Adipocyte (in vitro differentiated cells): ENCODE measurements around the gene ANAPC15.

Experiments used
- DNase-seq: peaks from one replicate; pipeline ENCODE4 v3.0.0-alpha.2; 2015; ENCODE audit warnings: low read depth
- H3K27me3 ChIP-seq: replicated peaks from 2 replicates; pipeline ENCODE4 v1.7.0; 2013; ENCODE audit warnings: mild to moderate bottlenecking, low read length, moderate library complexity; ENCODE audit not compliant: control insufficient read depth, insufficient read depth
- H3K36me3 ChIP-seq: 2 replicates; pipeline ENCODE4 v1.7.0; 2013; ENCODE audit warnings: low read length, mild to moderate bottlenecking, moderate library complexity; ENCODE audit not compliant: control insufficient read depth, insufficient read depth, severe bottlenecking
- H3K4me1 ChIP-seq: 2 replicates; pipeline ENCODE4 v1.7.0; 2013; ENCODE audit warnings: mild to moderate bottlenecking, low read length, moderate library complexity; ENCODE audit not compliant: control insufficient read depth, insufficient read depth
- H3K4me3 ChIP-seq: 2 replicates; pipeline ENCODE4 v1.7.0; 2013; ENCODE audit warnings: mild to moderate bottlenecking, low read length, moderate library complexity
- H3K9ac ChIP-seq: 2 replicates; pipeline ENCODE4 v1.7.0; 2013; ENCODE audit warnings: mild to moderate bottlenecking, low read length, moderate library complexity
- H3K9me3 ChIP-seq: 2 replicates; pipeline ENCODE4 v1.7.0; 2013; ENCODE audit warnings: mild to moderate bottlenecking, low read length, moderate library complexity; ENCODE audit not compliant: control insufficient read depth

The ANAPC15 gene

GRCh38 chr11:72069787-72070251 is 42.7 kb downstream of the ANAPC15 start:
- peak overlapping the region; percentile 57 for H3K4me3 ChIP-seq
- peaks cover 3% of the 10 kb centered on the region for H3K36me3 ChIP-seq
- H3K9ac ChIP-seq: peak overlapping the region; percentile 83
- H3K9me3 ChIP-seq: no peaks in the 10 kb centered on the region
- peaks cover 64% of the 10 kb centered on the region for H3K4me1 ChIP-seq
- no peaks in the 10 kb centered on the region for H3K27me3 ChIP-seq
- peak; percentile 89 for DNase-seq

GRCh38 chr11:72069200-72069599 is 43.3 kb downstream of the ANAPC15 start:
- peak overlapping the region; percentile 83 for H3K9ac ChIP-seq
- H3K9me3 ChIP-seq: no peaks in the 10 kb centered on the region
- peak overlapping the region; percentile 57 for H3K4me3 ChIP-seq
- peaks cover 3% of the 10 kb centered on the region for H3K36me3 ChIP-seq
- no peaks in the 10 kb centered on the region for H3K27me3 ChIP-seq
- H3K4me1 ChIP-seq: peaks cover 64% of the 10 kb centered on the region
- DNase-seq: peak; percentile 60

GRCh38 chr11:72067676-72068075 is 44.8 kb downstream of the ANAPC15 start:
- no peak for DNase-seq
- H3K9me3 ChIP-seq: no peaks in the 10 kb centered on the region
- H3K9ac ChIP-seq: no peak overlapping the region
- peaks cover 64% of the 10 kb centered on the region for H3K4me1 ChIP-seq
- H3K4me3 ChIP-seq: no peak overlapping the region
- H3K36me3 ChIP-seq: peaks cover 3% of the 10 kb centered on the region
- H3K27me3 ChIP-seq: no peaks in the 10 kb centered on the region

GRCh38 chr11:72067266-72067665 is 45.2 kb downstream of the ANAPC15 start:
- Histone ChIP-seq H3K4me3 (peak overlapping the region; percentile 49), H3K9ac (peak overlapping the region; percentile 52), H3K27me3 (no peaks in the 10 kb centered on the region), H3K36me3 (peaks cover 4% of the 10 kb centered on the region), H3K9me3 (no peaks in the 10 kb centered on the region), H3K4me1 (peaks cover 60% of the 10 kb centered on the region)
- DNase-seq: no peak

- Histone ChIP-seq H3K9ac (peak overlapping the region; percentile 52), H3K9me3 (no peaks in the 10 kb centered on the region), H3K27me3 (no peaks in the 10 kb centered on the region), H3K36me3 (peaks cover 8% of the 10 kb centered on the region), H3K4me3 (peak overlapping the region; percentile 49), H3K4me1 (peaks cover 56% of the 10 kb centered on the region)
- peak; percentile 16 for DNase-seq
Measured at GRCh38 chr11:72066855-72067254, 45.6 kb downstream of the ANAPC15 start.

- Histone ChIP-seq H3K36me3 (peaks cover 10% of the 10 kb centered on the region), H3K4me3 (no peak overlapping the region), H3K27me3 (no peaks in the 10 kb centered on the region), H3K4me1 (peaks cover 7% of the 10 kb centered on the region), H3K9me3 (no peaks in the 10 kb centered on the region), H3K9ac (no peak overlapping the region)
- no peak for DNase-seq
Measured at GRCh38 chr11:72061739-72062396, 50.6 kb downstream of the ANAPC15 start.
